T-helper 2 cell treated with Interferon-gamma antibody and Interleukin-4, amounts not matched to agents 100 ng/mL and 5 ng/mL, for 36 hours (primary cell): ENCODE measurements around the gene VPS25. TPM values are rescaled to one million over a fixed set of nuclear protein-coding genes. Genes with fewer than 3 reads are reported as not detected.

Source experiments
- total RNA-seq: library from RNA; stranded (reverse); gene quantifications from 2 replicates; pipeline ENCODE4 v1.2.3, GENCODE V29; 2022

The VPS25 gene
- total RNA-seq, 1 donor from 2014 or later: 68.9 TPM

Other genes starting within 250 kb of the VPS25 start
- 18.3 and 18.5 TPM in 2 replicates for gene NAGLU, start 237.2 kb upstream of the VPS25 start, total RNA-seq
- 0.77 and 1.1 TPM in 2 replicates for gene HSD17B1, start 220.5 kb upstream of the VPS25 start, total RNA-seq
- 83.5 and 90.0 TPM in 2 replicates for gene COASY, start 211.3 kb upstream of the VPS25 start, total RNA-seq
- gene MLX, start 206.3 kb upstream of the VPS25 start, total RNA-seq: 69.6 and 71.3 TPM in 2 replicates
- 17.7 and 18.9 TPM in 2 replicates for gene PSMC3IP, start 195.7 kb upstream of the VPS25 start, total RNA-seq
- gene RETREG3, start 164.1 kb upstream of the VPS25 start, total RNA-seq: 50.7 and 52.7 TPM in 2 replicates
- gene TUBG1, start 163.8 kb upstream of the VPS25 start, total RNA-seq: 66.8 and 67.6 TPM in 2 replicates
- 5.5 and 6.0 TPM in 2 replicates for gene TUBG2, start 114.2 kb upstream of the VPS25 start, total RNA-seq
- 0.27 and 0.36 TPM in 2 replicates for gene PLEKHH3, start 96.5 kb upstream of the VPS25 start, total RNA-seq
- gene CCR10, start 91.6 kb upstream of the VPS25 start, total RNA-seq: 0.30 and 0.34 TPM in 2 replicates
- gene CNTNAP1, start 90.9 kb upstream of the VPS25 start, total RNA-seq: 0.61 and 0.66 TPM in 2 replicates
- 42.0 and 43.7 TPM in 2 replicates for gene EZH1, start 28.4 kb upstream of the VPS25 start, total RNA-seq
- gene RAMP2, start 12.2 kb upstream of the VPS25 start, total RNA-seq: not detected in 2 replicates
- 0.11 and 0.50 TPM in 2 replicates for gene WNK4, start 7.2 kb downstream of the VPS25 start, total RNA-seq
- gene COA3, start 25.3 kb downstream of the VPS25 start, total RNA-seq: 48.9 and 51.3 TPM in 2 replicates
- not detected in 2 replicates for gene CNTD1, start 25.4 kb downstream of the VPS25 start, total RNA-seq
- 93.3 and 105 TPM in 2 replicates for gene BECN1, start 50.8 kb downstream of the VPS25 start, total RNA-seq
- gene PSME3, start 59.9 kb downstream of the VPS25 start, total RNA-seq: 138 and 142 TPM in 2 replicates
- gene AOC2, start 71.1 kb downstream of the VPS25 start, total RNA-seq: 2.3 and 2.7 TPM in 2 replicates
- 0.70 and 1.1 TPM in 2 replicates for gene AOC3, start 77.8 kb downstream of the VPS25 start, total RNA-seq
- gene G6PC1, start 127.3 kb downstream of the VPS25 start, total RNA-seq: not detected in 2 replicates
- 50.1 and 52.2 TPM in 2 replicates for gene AARSD1, start 191.0 kb downstream of the VPS25 start, total RNA-seq
- 0.43 and 0.52 TPM in 2 replicates for gene PTGES3L, start 206.6 kb downstream of the VPS25 start, total RNA-seq
- gene RUNDC1, start 207.1 kb downstream of the VPS25 start, total RNA-seq: 14.9 and 17.5 TPM in 2 replicates
- gene RPL27, start 225.0 kb downstream of the VPS25 start, total RNA-seq: 943 and 969 TPM in 2 replicates
- gene IFI35, start 233.3 kb downstream of the VPS25 start, total RNA-seq: 101 and 103 TPM in 2 replicates
- 18.4 and 18.5 TPM in 2 replicates for gene VAT1, start 248.9 kb downstream of the VPS25 start, total RNA-seq